Measurements from ENCODE around the gene AFM. TPM values are rescaled to one million over a fixed set of nuclear protein-coding genes. Genes with fewer than 3 reads are reported as not detected.

AFM gene
- polyA plus RNA-seq, 1 donor from 2014 or later: not detected

GRCh38 chr4:73485596-73485995, 4.1 kb downstream of the AFM start:
- Histone ChIP-seq H3K9me2 (ENCODE audit: insufficient read depth, low read length) (no peaks in the 10 kb centered on the region), H4K20me1 (ENCODE audit: insufficient read depth) (no peaks in the 10 kb centered on the region)

GRCh38 chr4:73486497-73486896, 5.0 kb downstream of the AFM start:
- Histone ChIP-seq H4K20me1 (ENCODE audit: insufficient read depth) (no peaks in the 10 kb centered on the region), H3F3A (ENCODE audit: insufficient read depth, low read length, poor library complexity, severe bottlenecking) (no peaks in the 10 kb centered on the region), H3K9me2 (ENCODE audit: insufficient read depth, low read length) (no peaks in the 10 kb centered on the region), H3K79me2 (replicated peaks; ENCODE audit: insufficient read depth, low read length) (no peaks in the 10 kb centered on the region), H2AFZ (ENCODE audit: low read depth, low read length) (no peak overlapping the region), H3K4me3 (ENCODE audit: low read length) (no peak overlapping the region), H3K9ac (ENCODE audit: low read length) (no peak overlapping the region), H3K27ac (ENCODE audit: low read length) (no peak overlapping the region), H3K9me3 (ENCODE audit: low read length) (no peaks in the 10 kb centered on the region), H3K36me3 (ENCODE audit: insufficient read depth, low read length) (no peaks in the 10 kb centered on the region), H3K4me2 (ENCODE audit: low read length) (no peak overlapping the region), H3K27me3 (ENCODE audit: insufficient read depth, low read depth, low read length) (no peaks in the 10 kb centered on the region)
- TF ChIP-seq CTCF (IDR thresholded peaks at IDR 0.05; ENCODE audit: poor library complexity, severe bottlenecking) (no peak), RAD21 (conservative IDR thresholded peaks at IDR 0.05) (no peak), TAF1 (IDR thresholded peaks at IDR 0.05; ENCODE audit: low read depth) (no peak), EZH2 (IDR thresholded peaks at IDR 0.05; ENCODE audit: borderline replicate concordance, insufficient read depth, low read length, poor library complexity, severe bottlenecking) (no peak), REST (IDR thresholded peaks at IDR 0.05; ENCODE audit: borderline replicate concordance) (no peak), EP300 (conservative IDR thresholded peaks at IDR 0.05; ENCODE audit: poor library complexity, severe bottlenecking) (no peak)

More at GRCh38 chr4:73485596-73485995, 4.1 kb downstream of the AFM start:
- Histone ChIP-seq H3K27ac (ENCODE audit: low read length) (no peak overlapping the region), H3K4me2 (ENCODE audit: low read length) (no peak overlapping the region), H3F3A (ENCODE audit: insufficient read depth, low read length, poor library complexity, severe bottlenecking) (no peaks in the 10 kb centered on the region), H2AFZ (ENCODE audit: low read depth, low read length) (no peak overlapping the region), H3K27me3 (ENCODE audit: insufficient read depth, low read depth, low read length) (no peaks in the 10 kb centered on the region), H3K4me3 (ENCODE audit: low read length) (no peak overlapping the region), H3K9ac (ENCODE audit: low read length) (no peak overlapping the region), H3K9me3 (ENCODE audit: low read length) (no peaks in the 10 kb centered on the region), H3K79me2 (replicated peaks; ENCODE audit: insufficient read depth, low read length) (no peaks in the 10 kb centered on the region), H3K36me3 (ENCODE audit: insufficient read depth, low read length) (no peaks in the 10 kb centered on the region)
- TF ChIP-seq TAF1 (IDR thresholded peaks at IDR 0.05; ENCODE audit: low read depth) (no peak), SMC3 (conservative IDR thresholded peaks at IDR 0.05; ENCODE audit: poor library complexity) (no peak), MXI1 (conservative IDR thresholded peaks at IDR 0.05; ENCODE audit: poor library complexity, severe bottlenecking) (no peak), EZH2 (IDR thresholded peaks at IDR 0.05; ENCODE audit: borderline replicate concordance, insufficient read depth, low read length, poor library complexity, severe bottlenecking) (no peak), EP300 (conservative IDR thresholded peaks at IDR 0.05; ENCODE audit: poor library complexity, severe bottlenecking) (no peak), RAD21 (conservative IDR thresholded peaks at IDR 0.05) (no peak), REST (IDR thresholded peaks at IDR 0.05; ENCODE audit: borderline replicate concordance) (no peak), POLR2AphosphoS5 (IDR thresholded peaks at IDR 0.05) (no peak), CTCF (IDR thresholded peaks at IDR 0.05; ENCODE audit: poor library complexity, severe bottlenecking) (no peak)
